GM12878 (cell line): Measurements from ENCODE around the gene ANKRD16.

Source experiments
- DPF2 ChIP-seq: fragments of 450-650 bp; IDR thresholded peaks from 2 replicates; pipeline ENCODE4 v1.6.1; 2017; ENCODE audit warnings: mild to moderate bottlenecking
- EED ChIP-seq: sonication (generic); IDR thresholded peaks from 2 replicates; pipeline ENCODE4 v1.6.1; 2016; ENCODE audit warnings: antibody characterized with exemption, low read depth
- EZH2 ChIP-seq: IDR thresholded peaks from 2 replicates; pipeline ENCODE4 v1.6.1; 2012; ENCODE audit warnings: low read depth, mild to moderate bottlenecking, control low read depth, inconsistent platforms, low read length, borderline replicate concordance; ENCODE audit not compliant: control insufficient read depth
- JUND ChIP-seq: IDR thresholded peaks from 2 replicates; pipeline ENCODE4 v1.6.1; 2012; ENCODE audit warnings: low read depth, mild to moderate bottlenecking, low read length, improper control_type of control experiment, moderate library complexity
- NRF1 ChIP-seq: conservative IDR thresholded peaks from 2 replicates; pipeline ENCODE4 v1.6.1; 2011; ENCODE audit warnings: mild to moderate bottlenecking, low read depth, low read length, improper control_type of control experiment
- POLR2A ChIP-seq: IDR thresholded peaks from 2 replicates; pipeline ENCODE4 v1.6.1; 2011; ENCODE audit warnings: low read depth, mild to moderate bottlenecking, low read length
- RFX5 ChIP-seq: IDR thresholded peaks from 2 replicates; pipeline ENCODE4 v1.6.1; 2011; ENCODE audit warnings: low read depth, low read length, improper control_type of control experiment
- SMC3 ChIP-seq: IDR thresholded peaks from 2 replicates; pipeline ENCODE4 v1.6.1; 2011; ENCODE audit warnings: low read length, improper control_type of control experiment, borderline replicate concordance
- TF ChIP-seq, protein P1 (sequence below): IDR thresholded peaks from 2 replicates; pipeline ENCODE4 v1.6.1; 2011; ENCODE audit warnings: low read depth, low read length, improper control_type of control experiment, borderline replicate concordance
- TF ChIP-seq, protein P2 (sequence below), 3 experiments: IDR thresholded peaks in 2 of 3; conservative IDR thresholded peaks in 1 of 3; 2 replicates each; pipeline ENCODE4 v1.5.1; 2011; ENCODE audit warnings: low read depth in 3 of 3, low read length in 3 of 3, mild to moderate bottlenecking in 3 of 3, control low read depth in 2 of 3, moderate library complexity in 2 of 3, inconsistent platforms in 1 of 3, mixed read lengths in 1 of 3; ENCODE audit not compliant: control insufficient read depth in 2 of 3, insufficient read depth in 1 of 3; ENCODE audit errors: extremely low read depth in 1 of 3
- TF ChIP-seq, protein P3 (sequence below): IDR thresholded peaks from 2 replicates; pipeline ENCODE4 v1.6.1; 2012; ENCODE audit warnings: low read length, inconsistent platforms

DNA sequence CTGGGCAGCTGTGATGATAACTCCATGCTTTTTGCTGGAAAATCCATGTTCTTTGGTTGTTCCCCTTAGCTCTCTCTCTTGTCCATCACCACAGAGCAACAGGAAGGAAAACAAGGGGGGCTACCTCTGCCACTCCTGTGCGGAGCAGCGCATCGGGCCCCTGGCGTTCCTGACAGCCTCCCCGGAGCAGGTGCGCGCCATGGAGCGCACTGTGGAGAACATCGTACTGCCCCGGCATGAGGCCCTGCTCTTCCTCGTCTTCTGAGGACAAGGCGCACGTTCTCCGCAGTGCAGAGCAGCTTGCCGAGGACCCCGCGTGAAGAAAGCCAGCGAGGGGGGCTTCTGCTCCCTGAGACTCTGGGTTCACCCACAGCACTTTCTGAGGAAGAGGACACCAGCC is 47.3 kb upstream of the ANKRD16 start:
- TF ChIP-seq, protein P1, sequence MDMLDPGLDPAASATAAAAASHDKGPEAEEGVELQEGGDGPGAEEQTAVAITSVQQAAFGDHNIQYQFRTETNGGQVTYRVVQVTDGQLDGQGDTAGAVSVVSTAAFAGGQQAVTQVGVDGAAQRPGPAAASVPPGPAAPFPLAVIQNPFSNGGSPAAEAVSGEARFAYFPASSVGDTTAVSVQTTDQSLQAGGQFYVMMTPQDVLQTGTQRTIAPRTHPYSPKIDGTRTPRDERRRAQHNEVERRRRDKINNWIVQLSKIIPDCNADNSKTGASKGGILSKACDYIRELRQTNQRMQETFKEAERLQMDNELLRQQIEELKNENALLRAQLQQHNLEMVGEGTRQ, result no peak
- TF ChIP-seq, protein P2, sequence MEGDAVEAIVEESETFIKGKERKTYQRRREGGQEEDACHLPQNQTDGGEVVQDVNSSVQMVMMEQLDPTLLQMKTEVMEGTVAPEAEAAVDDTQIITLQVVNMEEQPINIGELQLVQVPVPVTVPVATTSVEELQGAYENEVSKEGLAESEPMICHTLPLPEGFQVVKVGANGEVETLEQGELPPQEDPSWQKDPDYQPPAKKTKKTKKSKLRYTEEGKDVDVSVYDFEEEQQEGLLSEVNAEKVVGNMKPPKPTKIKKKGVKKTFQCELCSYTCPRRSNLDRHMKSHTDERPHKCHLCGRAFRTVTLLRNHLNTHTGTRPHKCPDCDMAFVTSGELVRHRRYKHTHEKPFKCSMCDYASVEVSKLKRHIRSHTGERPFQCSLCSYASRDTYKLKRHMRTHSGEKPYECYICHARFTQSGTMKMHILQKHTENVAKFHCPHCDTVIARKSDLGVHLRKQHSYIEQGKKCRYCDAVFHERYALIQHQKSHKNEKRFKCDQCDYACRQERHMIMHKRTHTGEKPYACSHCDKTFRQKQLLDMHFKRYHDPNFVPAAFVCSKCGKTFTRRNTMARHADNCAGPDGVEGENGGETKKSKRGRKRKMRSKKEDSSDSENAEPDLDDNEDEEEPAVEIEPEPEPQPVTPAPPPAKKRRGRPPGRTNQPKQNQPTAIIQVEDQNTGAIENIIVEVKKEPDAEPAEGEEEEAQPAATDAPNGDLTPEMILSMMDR (IDR thresholded peaks at IDR 0.05 in 2 of 3, conservative IDR thresholded peaks at IDR 0.05 in 1 of 3; ENCODE audit: control insufficient read depth in 2 of 3, extremely low read depth in 1 of 3, insufficient read depth in 1 of 3, low read depth in 3 of 3, low read length in 3 of 3), result no peak
- TF ChIP-seq EED, result no peak
- TF ChIP-seq EZH2, result no peak
- TF ChIP-seq SMC3, result no peak
- no peak for TF ChIP-seq DPF2
- no peak for TF ChIP-seq RFX5
- TF ChIP-seq, protein P3, sequence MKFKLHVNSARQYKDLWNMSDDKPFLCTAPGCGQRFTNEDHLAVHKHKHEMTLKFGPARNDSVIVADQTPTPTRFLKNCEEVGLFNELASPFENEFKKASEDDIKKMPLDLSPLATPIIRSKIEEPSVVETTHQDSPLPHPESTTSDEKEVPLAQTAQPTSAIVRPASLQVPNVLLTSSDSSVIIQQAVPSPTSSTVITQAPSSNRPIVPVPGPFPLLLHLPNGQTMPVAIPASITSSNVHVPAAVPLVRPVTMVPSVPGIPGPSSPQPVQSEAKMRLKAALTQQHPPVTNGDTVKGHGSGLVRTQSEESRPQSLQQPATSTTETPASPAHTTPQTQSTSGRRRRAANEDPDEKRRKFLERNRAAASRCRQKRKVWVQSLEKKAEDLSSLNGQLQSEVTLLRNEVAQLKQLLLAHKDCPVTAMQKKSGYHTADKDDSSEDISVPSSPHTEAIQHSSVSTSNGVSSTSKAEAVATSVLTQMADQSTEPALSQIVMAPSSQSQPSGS, result no peak
- no peak for TF ChIP-seq JUND
- TF ChIP-seq NRF1, result no peak
- TF ChIP-seq POLR2A, result no peak
